Trophoblast cell (in vitro differentiated cells and primary cell): Measurements from ENCODE around the gene PLCB3.

ENCODE experiments used
- DNase-seq, 2 donors: peaks; one replicate each; pipeline ENCODE4 v3.0.0-alpha.2; 2016
- H2AFZ ChIP-seq: 2 replicates; pipeline ENCODE4 v1.6.1; 2013; ENCODE audit warnings: low read length, moderate library complexity, mild to moderate bottlenecking; ENCODE audit not compliant: insufficient read depth, poor library complexity
- H2AK5ac ChIP-seq: 2 replicates; pipeline ENCODE4 v1.6.1; 2013; ENCODE audit warnings: mild to moderate bottlenecking, low read length
- H2BK120ac ChIP-seq: 2 replicates; pipeline ENCODE4 v1.6.1; 2013; ENCODE audit warnings: low read length, mild to moderate bottlenecking, moderate library complexity; ENCODE audit not compliant: insufficient read depth, poor library complexity
- H2BK12ac ChIP-seq: 2 replicates; pipeline ENCODE4 v1.6.1; 2013; ENCODE audit warnings: mild to moderate bottlenecking, low read length, moderate library complexity
- H2BK5ac ChIP-seq: 2 replicates; pipeline ENCODE4 v1.6.1; 2013; ENCODE audit warnings: low read length, low read depth, moderate library complexity, mild to moderate bottlenecking; ENCODE audit not compliant: poor library complexity
- H3K14ac ChIP-seq: 2 replicates; pipeline ENCODE4 v1.6.1; 2013; ENCODE audit warnings: mild to moderate bottlenecking, low read length
- H3K18ac ChIP-seq: 2 replicates; pipeline ENCODE4 v1.6.1; 2013; ENCODE audit warnings: mild to moderate bottlenecking, low read length
- H3K23ac ChIP-seq: 2 replicates; pipeline ENCODE4 v1.6.1; 2013; ENCODE audit warnings: low read length
- H3K27ac ChIP-seq: 2 replicates; pipeline ENCODE4 v1.5.1; 2013; ENCODE audit warnings: low read depth, mild to moderate bottlenecking, inconsistent platforms, low read length, moderate library complexity
- H3K27me3 ChIP-seq: 2 replicates; pipeline ENCODE4 v1.6.1; 2013; ENCODE audit warnings: inconsistent platforms, mild to moderate bottlenecking, low read length, moderate library complexity; ENCODE audit not compliant: insufficient read depth
- H3K36me3 ChIP-seq, 2 experiments: 1 replicate in 1 of 2; 2 replicates in 1 of 2; pipeline ENCODE4 v1.6.1; 2013; ENCODE audit warnings: low read length in 2 of 2, mild to moderate bottlenecking in 2 of 2, moderate library complexity in 1 of 2; ENCODE audit not compliant: insufficient read depth in 2 of 2, control insufficient read depth in 1 of 2
- H3K4ac ChIP-seq: 2 replicates; pipeline ENCODE4 v1.6.1; 2013; ENCODE audit warnings: low read depth, mild to moderate bottlenecking, low read length, moderate library complexity
- H3K4me1 ChIP-seq, 2 experiments: 1 replicate in 1 of 2; 2 replicates in 1 of 2; pipeline ENCODE4 v1.6.1; 2013; ENCODE audit warnings: low read length in 2 of 2, mild to moderate bottlenecking in 2 of 2, moderate library complexity in 1 of 2; ENCODE audit not compliant: insufficient read depth in 2 of 2, control insufficient read depth in 1 of 2
- H3K4me2 ChIP-seq: 2 replicates; pipeline ENCODE4 v1.6.1; 2013; ENCODE audit warnings: inconsistent platforms, mild to moderate bottlenecking, low read length, moderate library complexity
- H3K4me3 ChIP-seq: 2 replicates; pipeline ENCODE4 v1.5.1; 2013; ENCODE audit warnings: mild to moderate bottlenecking, low read depth, low read length, inconsistent platforms
- H3K79me1 ChIP-seq: one replicate; pipeline ENCODE4 v1.6.1; 2013; ENCODE audit warnings: low read length
- H3K79me2 ChIP-seq: 2 replicates; pipeline ENCODE4 v1.6.1; 2013; ENCODE audit warnings: low read length, mild to moderate bottlenecking; ENCODE audit not compliant: control insufficient read depth, insufficient read depth, poor library complexity
- H3K9ac ChIP-seq: 2 replicates; pipeline ENCODE4 v1.6.1; 2013; ENCODE audit warnings: mild to moderate bottlenecking, low read length
- H3K9me3 ChIP-seq: 2 replicates; pipeline ENCODE4 v1.6.1; 2013; ENCODE audit warnings: low read depth, mild to moderate bottlenecking, control low read depth, inconsistent platforms, low read length; ENCODE audit not compliant: insufficient read depth
- H4K12ac ChIP-seq: 2 replicates; pipeline ENCODE4 v1.6.1; 2013; ENCODE audit warnings: low read depth, mild to moderate bottlenecking, low read length, moderate library complexity
- H4K8ac ChIP-seq: 2 replicates; pipeline ENCODE4 v1.6.1; 2013; ENCODE audit warnings: low read depth, mild to moderate bottlenecking, low read length, moderate library complexity
- H4K91ac ChIP-seq: one replicate; pipeline ENCODE4 v1.6.1; 2013; ENCODE audit warnings: low read depth, mild to moderate bottlenecking, low read length, moderate library complexity
- WGBS: extraction: QIAGEN DNeasy Blood & Tissue Kit; methylation state at CpG from one replicate; pipeline ENCODE4 v1.1.7; 2013; ENCODE audit warnings: missing lambda C conversion rate; ENCODE audit not compliant: insufficient read length, insufficient coverage; ENCODE audit errors: extremely low coverage; 5-methylcytosine and 5-hydroxymethylcytosine counted together

The PLCB3 gene

DNA sequence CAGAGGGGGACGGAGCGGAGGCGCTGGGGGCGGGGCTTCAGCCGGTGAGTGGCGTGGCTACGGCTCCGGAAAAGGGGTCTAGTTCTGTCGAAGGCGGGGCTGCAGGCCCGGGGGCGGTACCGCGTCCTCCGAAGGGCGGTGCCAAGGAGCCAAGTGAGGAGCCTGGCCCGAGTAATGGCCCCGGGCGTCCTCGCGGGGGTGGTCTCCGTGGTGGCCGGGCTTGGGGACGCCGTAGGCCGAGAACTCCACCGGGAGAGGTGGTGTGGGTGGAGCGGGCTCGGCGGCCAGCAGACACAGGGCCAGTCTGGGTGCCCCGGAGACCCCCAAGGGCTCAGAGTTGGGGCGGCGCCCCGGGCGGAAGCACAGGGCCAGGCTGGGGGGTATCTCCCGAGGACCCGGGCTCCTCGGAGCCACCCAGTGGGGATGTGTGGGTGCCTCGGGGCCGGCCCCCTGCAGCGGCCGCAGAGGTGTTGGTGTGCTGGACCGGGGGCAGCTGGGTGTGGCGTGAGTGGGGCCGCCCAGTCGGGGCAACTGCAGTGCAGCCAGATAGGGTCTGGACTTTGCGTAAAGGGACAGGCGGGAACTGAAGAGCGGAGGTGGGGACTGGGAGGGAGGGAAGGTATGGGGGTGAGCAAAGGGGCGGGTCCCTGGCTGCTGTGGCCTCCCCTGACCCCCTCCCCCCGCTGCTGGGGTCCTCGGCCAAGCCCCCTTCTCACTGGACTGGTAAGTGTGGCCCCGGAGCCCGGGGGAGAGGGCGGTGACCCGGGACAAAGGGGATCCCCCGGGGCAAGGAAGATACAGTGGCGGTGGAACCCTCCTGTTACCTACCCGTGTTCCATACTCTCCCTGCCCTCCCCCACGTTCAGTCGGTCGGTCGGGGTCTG, 9.6 kb upstream of the PLCB3 start:
- H3K23ac ChIP-seq: no peak overlapping the region
- peak overlapping the region; percentile 96 for H3K18ac ChIP-seq
- peaks cover 2% of the 10 kb centered on the region for H3K9me3 ChIP-seq
- peak overlapping the region; percentile 87 for H2AFZ ChIP-seq
- H3K4me2 ChIP-seq: peak overlapping the region; percentile 94
- H4K8ac ChIP-seq: peak overlapping the region; percentile 93
- H2BK12ac ChIP-seq: no peak overlapping the region
- WGBS: no CpG with 5 or more reads among the region's 63 CpGs
- H2AK5ac ChIP-seq: peak overlapping the region; percentile 80
- peak overlapping the region; percentile 79 for H2BK120ac ChIP-seq
- H2BK5ac ChIP-seq: peak overlapping the region; percentile 94
- H3K4ac ChIP-seq: peak overlapping the region; percentile 93
- peak overlapping the region; percentile 95 for H3K27ac ChIP-seq
- peak overlapping the region; percentile 93 for H4K12ac ChIP-seq
- H3K14ac ChIP-seq: peak overlapping the region; percentile 92
- peaks cover 35% of the 10 kb centered on the region for H3K79me1 ChIP-seq
- DNase-seq: peak in 1 of 2 donors; percentile 41
- peak overlapping the region; percentile 84 for H3K9ac ChIP-seq
- H3K79me2 ChIP-seq: peaks cover 29% of the 10 kb centered on the region
- peak overlapping the region; percentile 71 for H3K4me3 ChIP-seq
- H3K27me3 ChIP-seq: no peaks in the 10 kb centered on the region
- H3K4me1 ChIP-seq: peaks cover 28 to 37% of the 10 kb centered on the region in 2 experiments
- peaks cover 41 to 47% of the 10 kb centered on the region in 2 experiments for H3K36me3 ChIP-seq
- peak overlapping the region; percentile 99 for H4K91ac ChIP-seq

DNA sequence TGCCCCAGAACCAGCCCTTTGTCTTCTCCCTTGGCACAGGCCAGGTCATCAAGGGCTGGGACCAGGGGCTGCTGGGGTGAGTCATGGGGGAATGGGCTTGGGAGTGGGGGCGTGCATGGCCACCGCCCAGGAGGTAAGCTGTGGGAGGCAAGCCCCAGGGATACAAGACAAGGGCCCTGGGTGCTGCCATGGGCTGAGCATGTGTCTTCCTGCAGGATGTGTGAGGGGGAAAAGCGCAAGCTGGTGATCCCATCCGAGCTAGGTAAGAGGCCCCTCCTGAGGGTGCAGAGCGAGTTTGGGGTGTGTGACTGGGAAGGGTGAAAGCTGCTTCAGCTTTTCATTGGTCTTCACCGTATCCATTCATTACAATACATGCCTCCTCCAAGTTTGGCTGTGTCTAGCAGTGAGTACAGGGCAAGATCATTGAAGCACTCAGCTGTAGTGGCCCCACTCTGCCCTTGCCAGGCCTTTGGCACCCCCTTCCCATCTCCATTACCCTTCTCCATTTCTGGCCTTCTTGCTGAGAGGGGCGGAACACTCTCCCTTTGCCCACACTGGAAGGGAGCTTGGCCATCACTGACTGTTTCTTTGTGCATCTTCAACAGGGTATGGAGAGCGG, 8.0 kb upstream of the PLCB3 start:
- no peak for DNase-seq
- no peak overlapping the region for H3K14ac ChIP-seq
- H3K4me2 ChIP-seq: no peak overlapping the region
- H3K18ac ChIP-seq: no peak overlapping the region
- no peak overlapping the region for H2BK120ac ChIP-seq
- H2AK5ac ChIP-seq: peak overlapping the region; percentile 18
- peak overlapping the region; percentile 22 for H4K8ac ChIP-seq
- WGBS: no CpG with 5 or more reads among the region's 8 CpGs
- no peak overlapping the region for H3K9ac ChIP-seq
- no peak overlapping the region for H3K4ac ChIP-seq
- no peaks in the 10 kb centered on the region for H3K27me3 ChIP-seq
- H4K91ac ChIP-seq: no peak overlapping the region
- H2BK5ac ChIP-seq: no peak overlapping the region
- H3K36me3 ChIP-seq: peaks cover 28 to 34% of the 10 kb centered on the region in 2 experiments
- no peak overlapping the region for H3K4me3 ChIP-seq
- no peak overlapping the region for H4K12ac ChIP-seq
- peak overlapping the region; percentile 17 for H2AFZ ChIP-seq
- H3K9me3 ChIP-seq: peaks cover 4% of the 10 kb centered on the region
- peaks cover 44% of the 10 kb centered on the region for H3K79me1 ChIP-seq
- peak overlapping the region; percentile 22 for H3K27ac ChIP-seq
- no peak overlapping the region for H3K23ac ChIP-seq
- H2BK12ac ChIP-seq: no peak overlapping the region
- peaks cover 32% of the 10 kb centered on the region for H3K79me2 ChIP-seq
- H3K4me1 ChIP-seq: peaks cover 28 to 42% of the 10 kb centered on the region in 2 experiments

GRCh38 chr11:64244107-64244506, 7.2 kb upstream of the PLCB3 start:
- H3K4me3 ChIP-seq: no peak overlapping the region
- H3K9me3 ChIP-seq: peaks cover 4% of the 10 kb centered on the region
- DNase-seq: no peak
- no peak overlapping the region for H3K4me2 ChIP-seq
- no peak overlapping the region for H3K14ac ChIP-seq
- H3K4ac ChIP-seq: peak overlapping the region; percentile 23
- H4K91ac ChIP-seq: no peak overlapping the region
- no peak overlapping the region for H3K23ac ChIP-seq
- H3K27me3 ChIP-seq: no peaks in the 10 kb centered on the region
- H3K79me2 ChIP-seq: peaks cover 32% of the 10 kb centered on the region
- WGBS: no CpG with 5 or more reads among the region's 5 CpGs
- H3K27ac ChIP-seq: no peak overlapping the region
- peak overlapping the region; percentile 29 for H3K18ac ChIP-seq
- H2BK5ac ChIP-seq: no peak overlapping the region
- H4K12ac ChIP-seq: no peak overlapping the region
- H3K4me1 ChIP-seq: peaks cover 28 to 42% of the 10 kb centered on the region in 2 experiments
- H4K8ac ChIP-seq: no peak overlapping the region
- no peak overlapping the region for H2BK120ac ChIP-seq
- H2BK12ac ChIP-seq: no peak overlapping the region
- peaks cover 44% of the 10 kb centered on the region for H3K79me1 ChIP-seq
- H2AFZ ChIP-seq: no peak overlapping the region
- H3K9ac ChIP-seq: no peak overlapping the region
- H3K36me3 ChIP-seq: peaks cover 20 to 27% of the 10 kb centered on the region in 2 experiments
- H2AK5ac ChIP-seq: no peak overlapping the region

DNA sequence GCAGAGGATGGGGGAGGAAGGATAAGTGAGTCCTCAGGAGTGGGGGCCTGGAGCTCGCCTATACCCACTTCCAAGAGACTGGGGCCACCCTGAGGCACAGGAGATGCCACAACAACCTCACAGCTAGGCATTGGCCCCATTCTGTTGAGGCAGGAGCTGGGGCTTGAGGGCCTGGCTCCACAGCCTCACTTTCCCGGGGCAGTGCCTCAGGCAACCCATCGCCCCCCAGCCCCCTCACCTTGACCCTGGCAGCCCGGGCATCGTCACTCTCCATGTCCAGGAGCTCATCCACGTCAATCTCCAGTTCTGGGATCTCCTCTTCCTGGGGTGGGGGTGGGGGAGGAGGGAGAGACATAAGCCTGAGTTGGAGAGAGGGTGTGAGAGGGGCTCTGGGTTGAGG, 6.4 kb upstream of the PLCB3 start:
- no peak overlapping the region for H4K12ac ChIP-seq
- peaks cover 19 to 26% of the 10 kb centered on the region in 2 experiments for H3K36me3 ChIP-seq

More for the DNA sequence above, 6.4 kb upstream of the PLCB3 start:
- Histone ChIP-seq H3K9ac (peak overlapping the region; percentile 32), H4K91ac (peak overlapping the region; percentile 67), H4K8ac (peak overlapping the region; percentile 61), H3K9me3 (peaks cover 4% of the 10 kb centered on the region), H2BK5ac (no peak overlapping the region), H3K4me1 (peaks cover 23 to 37% of the 10 kb centered on the region in 2 experiments), H3K23ac (no peak overlapping the region), H2BK120ac (peak overlapping the region; percentile 23), H3K27me3 (no peaks in the 10 kb centered on the region), H3K18ac (peak overlapping the region; percentile 22), H3K79me2 (peaks cover 32% of the 10 kb centered on the region), H3K79me1 (peaks cover 44% of the 10 kb centered on the region), H2BK12ac (peak overlapping the region; percentile 18), H2AK5ac (peak overlapping the region; percentile 11), H2AFZ (no peak overlapping the region), H3K4me2 (peak overlapping the region; percentile 73), H3K14ac (peak overlapping the region; percentile 18), H3K27ac (peak overlapping the region; percentile 87), H3K4me3 (peak overlapping the region; percentile 97), H3K4ac (peak overlapping the region; percentile 89)
- DNase-seq: no peak
- no CpG with 5 or more reads among the region's 6 CpGs for WGBS
